OCI-LY1 (cell line): Measurements from ENCODE around the gene NACC1.

Source experiments
- H2AFZ ChIP-seq: fragments of 200-600 bp; sonication (generic), shearing (Covaris generic); 2 replicates; pipeline ENCODE4 v1.6.0; 2014; ENCODE audit warnings: antibody characterized with exemption, mild to moderate bottlenecking, low read length
- H3F3A ChIP-seq: fragments of 200-600 bp; sonication (generic), shearing (Covaris generic); 2 replicates; pipeline ENCODE4 v1.6.0; 2014; ENCODE audit warnings: mild to moderate bottlenecking, antibody characterized with exemption, low read length, moderate library complexity; ENCODE audit not compliant: insufficient read depth
- H3K27ac ChIP-seq: fragments of 200-600 bp; sonication (generic); 2 replicates; pipeline ENCODE4 v1.5.1; 2014; ENCODE audit warnings: low read length, mixed run types, mild to moderate bottlenecking, low read depth; ENCODE audit not compliant: poor library complexity, severe bottlenecking
- H3K27me3 ChIP-seq: fragments of 200-600 bp; sonication (generic); 2 replicates; pipeline ENCODE4 v1.6.0; 2014; ENCODE audit warnings: antibody characterized with exemption, mild to moderate bottlenecking, low read length, moderate library complexity; ENCODE audit not compliant: insufficient read depth
- H3K36me3 ChIP-seq: fragments of 200-600 bp; sonication (generic); 2 replicates; pipeline ENCODE4 v1.6.1; 2014; ENCODE audit warnings: mild to moderate bottlenecking, antibody characterized with exemption, low read length, moderate library complexity, mixed read lengths; ENCODE audit not compliant: insufficient read depth
- H3K4me1 ChIP-seq: fragments of 200-600 bp; sonication (generic); 2 replicates; pipeline ENCODE4 v1.5.1; 2014; ENCODE audit warnings: mild to moderate bottlenecking, low read length, moderate library complexity; ENCODE audit not compliant: insufficient read depth, severe bottlenecking
- H3K4me2 ChIP-seq: fragments of 200-600 bp; sonication (generic), shearing (Covaris generic); 2 replicates; pipeline ENCODE4 v1.6.1; 2014; ENCODE audit warnings: low read length
- H3K4me3 ChIP-seq: fragments of 200-600 bp; sonication (generic); 2 replicates; pipeline ENCODE4 v1.5.1; 2014; ENCODE audit warnings: low read length, low read depth, mild to moderate bottlenecking, mixed read lengths; ENCODE audit not compliant: poor library complexity, severe bottlenecking
- H3K79me2 ChIP-seq: fragments of 200-600 bp; shearing (Covaris generic); 2 replicates; pipeline ENCODE4 v1.6.1; 2016; ENCODE audit warnings: mixed run types, low read length, mixed read lengths; ENCODE audit not compliant: insufficient read depth
- H3K9ac ChIP-seq: fragments of 200-600 bp; sonication (generic), shearing (Covaris generic); 2 replicates; pipeline ENCODE4 v1.6.1; 2014; ENCODE audit warnings: mild to moderate bottlenecking, low read length, mixed read lengths
- H3K9me2 ChIP-seq: fragments of 200-600 bp; sonication (generic), shearing (Covaris generic); 2 replicates; pipeline ENCODE4 v1.6.1; 2014; ENCODE audit warnings: low read depth, mild to moderate bottlenecking, low read length, mixed read lengths
- H3K9me3 ChIP-seq: fragments of 200-600 bp; shearing (Covaris generic); 2 replicates; pipeline ENCODE4 v1.6.1; 2014; ENCODE audit warnings: low read length, mixed read lengths
- H4K20me1 ChIP-seq: fragments of 200-600 bp; sonication (generic), shearing (Covaris generic); 2 replicates; pipeline ENCODE4 v1.6.0; 2016; ENCODE audit warnings: mild to moderate bottlenecking, low read length; ENCODE audit not compliant: insufficient read depth
- EZH2 ChIP-seq: fragments of 200-600 bp; sonication (generic), shearing (Covaris generic); IDR thresholded peaks from 2 replicates; pipeline ENCODE4 v1.8.0; 2017; ENCODE audit warnings: borderline replicate concordance, mixed run types, mild to moderate bottlenecking, antibody characterized with exemption, low read length, moderate library complexity, mixed read lengths
- TF ChIP-seq, protein P1 (sequence below): fragments of 200-600 bp; sonication (generic), shearing (Covaris generic); IDR thresholded peaks from 2 replicates; pipeline ENCODE4 v1.5.1; 2017; ENCODE audit warnings: mild to moderate bottlenecking, antibody characterized with exemption, low read length, moderate library complexity, mixed read lengths

The NACC1 gene

DNA sequence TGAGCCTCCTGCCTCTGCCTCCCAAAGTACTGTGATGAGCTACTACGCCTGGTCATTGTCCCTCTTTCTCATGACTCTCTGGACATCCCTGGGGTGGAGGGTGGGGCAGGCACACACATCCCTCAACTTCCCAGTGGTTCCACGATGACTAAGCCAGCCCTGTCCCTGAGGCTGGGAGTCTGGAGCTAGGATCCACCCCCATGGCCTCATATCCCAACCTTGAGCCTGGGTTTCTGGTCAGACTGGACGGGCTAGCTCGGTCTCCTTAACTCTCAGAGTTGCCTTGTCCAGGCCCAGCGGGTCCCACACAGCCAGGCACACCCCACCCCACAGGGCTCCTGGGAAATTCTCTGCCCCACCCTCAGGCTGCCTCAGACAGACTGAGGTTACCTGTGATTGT lies 51.7 kb downstream of the NACC1 start:
- no peak overlapping the region for H3K4me2 ChIP-seq
- peaks cover 26% of the 10 kb centered on the region for H3K4me1 ChIP-seq
- H3K27ac ChIP-seq: no peak overlapping the region
- no peaks in the 10 kb centered on the region for H3K36me3 ChIP-seq
- H4K20me1 ChIP-seq: no peaks in the 10 kb centered on the region
- TF ChIP-seq, protein P1, sequence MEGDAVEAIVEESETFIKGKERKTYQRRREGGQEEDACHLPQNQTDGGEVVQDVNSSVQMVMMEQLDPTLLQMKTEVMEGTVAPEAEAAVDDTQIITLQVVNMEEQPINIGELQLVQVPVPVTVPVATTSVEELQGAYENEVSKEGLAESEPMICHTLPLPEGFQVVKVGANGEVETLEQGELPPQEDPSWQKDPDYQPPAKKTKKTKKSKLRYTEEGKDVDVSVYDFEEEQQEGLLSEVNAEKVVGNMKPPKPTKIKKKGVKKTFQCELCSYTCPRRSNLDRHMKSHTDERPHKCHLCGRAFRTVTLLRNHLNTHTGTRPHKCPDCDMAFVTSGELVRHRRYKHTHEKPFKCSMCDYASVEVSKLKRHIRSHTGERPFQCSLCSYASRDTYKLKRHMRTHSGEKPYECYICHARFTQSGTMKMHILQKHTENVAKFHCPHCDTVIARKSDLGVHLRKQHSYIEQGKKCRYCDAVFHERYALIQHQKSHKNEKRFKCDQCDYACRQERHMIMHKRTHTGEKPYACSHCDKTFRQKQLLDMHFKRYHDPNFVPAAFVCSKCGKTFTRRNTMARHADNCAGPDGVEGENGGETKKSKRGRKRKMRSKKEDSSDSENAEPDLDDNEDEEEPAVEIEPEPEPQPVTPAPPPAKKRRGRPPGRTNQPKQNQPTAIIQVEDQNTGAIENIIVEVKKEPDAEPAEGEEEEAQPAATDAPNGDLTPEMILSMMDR: no peak
- TF ChIP-seq EZH2: no peak
- H3K9me3 ChIP-seq: no peaks in the 10 kb centered on the region
- no peak overlapping the region for H3K9ac ChIP-seq
- no peaks in the 10 kb centered on the region for H3F3A ChIP-seq
- H3K27me3 ChIP-seq: no peaks in the 10 kb centered on the region
- H3K9me2 ChIP-seq: no peaks in the 10 kb centered on the region
- no peak overlapping the region for H2AFZ ChIP-seq
- H3K4me3 ChIP-seq: no peak overlapping the region
- H3K79me2 ChIP-seq: no peaks in the 10 kb centered on the region

DNA sequence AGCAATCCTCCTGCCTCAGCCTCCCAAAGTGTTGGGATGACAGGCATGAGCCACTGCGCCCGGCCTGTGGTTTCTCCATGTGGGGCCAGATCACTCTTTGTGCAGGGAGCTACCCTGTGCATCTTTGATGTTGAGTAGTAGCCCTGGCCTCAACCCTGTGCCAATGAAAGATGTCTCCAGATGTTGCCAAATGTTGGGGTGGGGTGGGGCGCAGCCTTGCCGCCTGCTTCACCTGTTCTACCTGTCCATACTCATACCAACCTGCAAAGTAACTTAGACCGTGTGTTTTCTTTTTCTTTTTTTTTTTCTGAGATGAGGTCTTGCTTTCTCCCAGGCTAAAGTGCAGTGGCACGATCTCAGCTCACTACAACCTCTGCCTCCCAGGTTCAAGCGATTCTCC lies 53.1 kb downstream of the NACC1 start:
- H4K20me1 ChIP-seq: no peaks in the 10 kb centered on the region
- peaks cover 26% of the 10 kb centered on the region for H3K4me1 ChIP-seq
- H3K27ac ChIP-seq: no peak overlapping the region
- H3K27me3 ChIP-seq: no peaks in the 10 kb centered on the region
- no peak overlapping the region for H2AFZ ChIP-seq
- H3K9me3 ChIP-seq: no peaks in the 10 kb centered on the region
- H3K36me3 ChIP-seq: no peaks in the 10 kb centered on the region
- no peaks in the 10 kb centered on the region for H3F3A ChIP-seq
- no peak overlapping the region for H3K9ac ChIP-seq
- no peaks in the 10 kb centered on the region for H3K79me2 ChIP-seq
- H3K4me2 ChIP-seq: no peak overlapping the region
- H3K9me2 ChIP-seq: no peaks in the 10 kb centered on the region
- H3K4me3 ChIP-seq: no peak overlapping the region
- no peak for TF ChIP-seq EZH2
- TF ChIP-seq, protein P1: no peak

DNA sequence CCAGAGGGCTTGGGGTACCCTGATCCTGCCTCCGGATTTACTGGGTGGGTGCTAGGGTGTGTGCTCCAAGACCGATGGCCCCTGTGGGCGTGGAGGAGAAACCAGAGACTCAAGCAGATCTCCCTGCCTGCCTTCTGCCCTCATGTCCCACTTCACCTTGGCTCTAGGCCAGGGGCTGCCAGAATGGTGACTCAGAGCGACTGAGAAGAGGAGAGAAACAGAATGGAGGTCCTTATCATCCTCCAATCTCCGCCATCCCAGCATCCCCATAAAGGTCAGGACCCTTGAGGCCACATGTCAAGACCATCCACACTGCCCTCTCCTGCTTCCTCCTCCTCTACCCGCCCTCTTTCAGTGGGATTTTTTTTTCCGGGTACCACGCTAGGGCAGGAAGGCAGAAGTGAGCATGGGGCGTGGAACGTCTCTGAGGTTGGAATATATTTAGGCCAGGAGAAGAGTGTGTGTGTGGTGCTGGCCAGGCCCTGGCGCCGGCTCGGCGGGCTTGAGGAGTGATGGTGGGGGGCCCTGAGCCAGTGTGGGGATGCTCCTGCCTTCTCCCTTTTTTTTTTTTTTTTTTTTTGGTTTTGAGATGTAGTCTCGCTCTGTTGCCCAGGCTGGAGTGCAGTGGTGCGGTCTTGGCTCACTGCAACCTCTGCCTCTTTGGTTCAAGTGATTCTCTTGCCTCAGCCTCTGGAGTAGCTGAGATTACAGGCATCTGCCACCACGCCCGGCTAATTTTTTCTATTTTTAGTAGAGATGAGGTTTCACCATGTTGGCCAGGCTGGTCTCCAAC lies 54.5 kb downstream of the NACC1 start:
- no peak overlapping the region for H3K9ac ChIP-seq
- no peak overlapping the region for H3K4me3 ChIP-seq
- no peaks in the 10 kb centered on the region for H3K27me3 ChIP-seq
- no peak overlapping the region for H3K27ac ChIP-seq
- H3K36me3 ChIP-seq: no peaks in the 10 kb centered on the region
- H3K9me3 ChIP-seq: no peaks in the 10 kb centered on the region
- peaks cover 16% of the 10 kb centered on the region for H3K4me1 ChIP-seq
- H2AFZ ChIP-seq: no peak overlapping the region
- H3F3A ChIP-seq: no peaks in the 10 kb centered on the region
- no peaks in the 10 kb centered on the region for H4K20me1 ChIP-seq
- no peaks in the 10 kb centered on the region for H3K9me2 ChIP-seq
- TF ChIP-seq, protein P1: no peak
- TF ChIP-seq EZH2: no peak
- H3K4me2 ChIP-seq: no peak overlapping the region
- no peaks in the 10 kb centered on the region for H3K79me2 ChIP-seq
